ENCODE measurements around the gene AIFM3. TPM values are rescaled to one million over a fixed set of nuclear protein-coding genes. Genes with fewer than 3 reads are reported as not detected.
A peak's percentile ranks its signal among the peaks of the same experiment; 100 is the strongest.

The AIFM3 gene
- total and polyA plus RNA-seq, 2 donors (not counting 3 experiments of a cell fraction or from before 2014, with no cell fraction given), result 0.15 TPM; not detected in 1

GRCh38 chr22:20983081-20983771 lies 16.2 kb downstream of the AIFM3 start:
- dilution Hi-C loops (cut with MboI; ENCODE audit: extremely low pct_ligation_motif_present, low sequenced_read_pairs), result no loop called here
- no peak overlapping the region for H3K9ac ChIP-seq (replicated peaks; ENCODE audit: extremely low read depth, insufficient read depth, low read length)
- no peaks in the 10 kb centered on the region for H4K20me1 ChIP-seq (replicated peaks; ENCODE audit: control insufficient read depth, extremely low read depth, insufficient read depth, low read length)
- DNase-seq (ENCODE audit: low read depth, low spot score) (no peak), FAIRE-seq (no peak)
- no peaks in the 10 kb centered on the region for H3K27me3 ChIP-seq (ENCODE audit: control insufficient read depth in 2 of 2, insufficient read depth in 2 of 2, low read length in 2 of 2)
- TF ChIP-seq POLR2A (IDR thresholded peaks at IDR 0.05; ENCODE audit: low read depth, low read length) (no peak), MAX (IDR thresholded peaks at IDR 0.05; ENCODE audit: insufficient read depth, insufficient read length) (no peak), JUN (IDR thresholded peaks at IDR 0.05; ENCODE audit: borderline replicate concordance, insufficient read depth, insufficient read length, low read depth) (no peak), GATA2 (IDR thresholded peaks at IDR 0.05; ENCODE audit: insufficient read depth, insufficient read length, low read depth, low read length) (no peak), POLR2AphosphoS5 (IDR thresholded peaks at IDR 0.05; ENCODE audit: insufficient read depth, low read depth, low read length) (no peak), FOS (IDR thresholded peaks at IDR 0.05; ENCODE audit: borderline replicate concordance, insufficient read depth, low read length) (no peak), EZH2 (IDR thresholded peaks at IDR 0.05; ENCODE audit: borderline replicate concordance, low read depth, low read length, severe bottlenecking) (no peak), MYC (IDR thresholded peaks at IDR 0.05; ENCODE audit: low read depth, low read length) (no peak)
- TF ChIP-seq, protein P1, sequence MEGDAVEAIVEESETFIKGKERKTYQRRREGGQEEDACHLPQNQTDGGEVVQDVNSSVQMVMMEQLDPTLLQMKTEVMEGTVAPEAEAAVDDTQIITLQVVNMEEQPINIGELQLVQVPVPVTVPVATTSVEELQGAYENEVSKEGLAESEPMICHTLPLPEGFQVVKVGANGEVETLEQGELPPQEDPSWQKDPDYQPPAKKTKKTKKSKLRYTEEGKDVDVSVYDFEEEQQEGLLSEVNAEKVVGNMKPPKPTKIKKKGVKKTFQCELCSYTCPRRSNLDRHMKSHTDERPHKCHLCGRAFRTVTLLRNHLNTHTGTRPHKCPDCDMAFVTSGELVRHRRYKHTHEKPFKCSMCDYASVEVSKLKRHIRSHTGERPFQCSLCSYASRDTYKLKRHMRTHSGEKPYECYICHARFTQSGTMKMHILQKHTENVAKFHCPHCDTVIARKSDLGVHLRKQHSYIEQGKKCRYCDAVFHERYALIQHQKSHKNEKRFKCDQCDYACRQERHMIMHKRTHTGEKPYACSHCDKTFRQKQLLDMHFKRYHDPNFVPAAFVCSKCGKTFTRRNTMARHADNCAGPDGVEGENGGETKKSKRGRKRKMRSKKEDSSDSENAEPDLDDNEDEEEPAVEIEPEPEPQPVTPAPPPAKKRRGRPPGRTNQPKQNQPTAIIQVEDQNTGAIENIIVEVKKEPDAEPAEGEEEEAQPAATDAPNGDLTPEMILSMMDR (IDR thresholded peaks at IDR 0.05; ENCODE audit: extremely low read depth in 1 of 2, insufficient read depth in 1 of 2, low read depth in 1 of 2, low read length in 2 of 2), result no peak
- H3K36me3 ChIP-seq (ENCODE audit: control insufficient read depth in 2 of 2, extremely low read depth in 1 of 2, insufficient read depth in 2 of 2, low read length in 2 of 2), result peaks cover 3 to 18% of the 10 kb centered on the region in 2 experiments
- peak overlapping the region; percentile 79 for H3K4me2 ChIP-seq (ENCODE audit: insufficient read depth, low read length)
- POLR2A ChIA-PET, result no interaction called here
- H3K27ac ChIP-seq (ENCODE audit: insufficient read depth, low read depth, low read length), result no peak overlapping the region
- peaks cover 17% of the 10 kb centered on the region for H3K79me2 ChIP-seq (ENCODE audit: control insufficient read depth, insufficient read depth, low read length)
- peak overlapping the region; percentile 54 to 92 (median 65) for H3K4me3 ChIP-seq (replicated peaks in 1 of 3; ENCODE audit: insufficient read depth in 1 of 3, low read depth in 1 of 3, low read length in 3 of 3)
- no peaks in the 10 kb centered on the region for H3K9me1 ChIP-seq (replicated peaks; ENCODE audit: control insufficient read depth, extremely low read depth, insufficient read depth, low read length)
- intact Hi-C loops (cut with micrococcal nuclease), result no loop called here
- CTCF ChIA-PET, result interaction anchor here (1.5 kb wide), 2 partner anchors 66 to 179 kb away, joined by 9 to 10 read pairs; partner anchors contain the start of gene CRKL
- peaks cover 17% of the 10 kb centered on the region for H3K4me1 ChIP-seq (ENCODE audit: control insufficient read depth, extremely low read depth, insufficient read depth, low read length)
- peaks cover 5% of the 10 kb centered on the region for H3K9me3 ChIP-seq (replicated peaks; ENCODE audit: control insufficient read depth, insufficient read depth, low read length)
- H2AFZ ChIP-seq (ENCODE audit: low read depth, low read length), result no peak overlapping the region
- TSS peak; percentile 24 for BruUV-seq (replicated peaks)

Data from endothelial cell of umbilical vein (primary cell).